SJSA1 (cell line): ENCODE measurements around the gene RCC1. TPM values are rescaled to one million over a fixed set of nuclear protein-coding genes. Genes with fewer than 3 reads are reported as not detected.
"Not testable (repeated sequence)": the region's sequence is repeated elsewhere in the genome, so short reads cannot be mapped to it uniquely, and the experiment has no call there.

Source experiments
- DNase-seq, 2 experiments: peaks; one replicate each; pipeline ENCODE4 v3.0.0-alpha.2; 2015 to 2020; ENCODE audit warnings: low spot score in 2 of 2, low read depth in 1 of 2
- H3K27ac ChIP-seq: fragments of 250-450 bp; sonication (Bioruptor Pico); 2 replicates; pipeline ENCODE4 v1.5.1; 2020; ENCODE audit warnings: mild to moderate bottlenecking, moderate library complexity
- H3K27me3 ChIP-seq: fragments of 250-450 bp; sonication (Bioruptor Pico); replicated peaks from 2 replicates; pipeline ENCODE4 v1.5.1; 2020; ENCODE audit warnings: mild to moderate bottlenecking, moderate library complexity
- H3K36me3 ChIP-seq: fragments of 250-450 bp; sonication (Bioruptor Pico); 2 replicates; pipeline ENCODE4 v1.5.1; 2020; ENCODE audit warnings: mild to moderate bottlenecking
- H3K4me1 ChIP-seq: fragments of 250-450 bp; sonication (Bioruptor Pico); replicated peaks from 2 replicates; pipeline ENCODE4 v1.6.1; 2021; ENCODE audit warnings: mild to moderate bottlenecking
- H3K4me3 ChIP-seq: fragments of 250-450 bp; sonication (Bioruptor Pico); 2 replicates; pipeline ENCODE4 v1.5.1; 2020; ENCODE audit warnings: mild to moderate bottlenecking
- H3K9me3 ChIP-seq: fragments of 250-450 bp; sonication (Bioruptor Pico); replicated peaks from 2 replicates; pipeline ENCODE4 v1.5.1; 2020; ENCODE audit warnings: mild to moderate bottlenecking
- total RNA-seq: library from RNA; depleted of rRNA; stranded (reverse); fragments of >200 nt; shearing (Covaris generic); gene quantifications from 2 replicates; pipeline ENCODE4 v1.2.3, GENCODE V29; 2014

The RCC1 gene
- total RNA-seq, 1 experiment from 2014 or later, result 52.7 TPM

- peaks cover 56% of the 10 kb centered on the region for H3K36me3 ChIP-seq
- H3K9me3 ChIP-seq, result no peaks in the 10 kb centered on the region; the same call in 1 of the 2 replicates
- peak overlapping the region; percentile 88 for H3K27ac ChIP-seq
- H3K4me1 ChIP-seq, result peaks cover 24% of the 10 kb centered on the region
- H3K27me3 ChIP-seq, result peaks cover 12% of the 10 kb centered on the region
- DNase-seq, result no peak
- H3K4me3 ChIP-seq, result peak overlapping the region; percentile 92
These were observed 13.0 kb downstream of the RCC1 start for GRCh38 chr1:28518745-28519341.

- Histone ChIP-seq H3K4me1 (peaks cover 24% of the 10 kb centered on the region), H3K4me3 (no peak overlapping the region), H3K27ac (no peak overlapping the region), H3K9me3 (no peaks in the 10 kb centered on the region; the same call in 1 of the 2 replicates), H3K27me3 (peaks cover 9% of the 10 kb centered on the region; the same call in 1 of the 2 replicates), H3K36me3 (peaks cover 50% of the 10 kb centered on the region)
- DNase-seq, result no peak
These were observed 14.3 kb downstream of the RCC1 start for GRCh38 chr1:28519946-28520725.

GRCh38 chr1:28520796-28521195 lies 15.0 kb downstream of the RCC1 start:
- not testable (repeated sequence) for DNase-seq, H3K4me3 ChIP-seq, H3K27ac ChIP-seq, H3K9me3 ChIP-seq, H3K27me3 ChIP-seq
- peaks cover 45% of the 10 kb centered on the region for H3K36me3 ChIP-seq
- H3K4me1 ChIP-seq, result peaks cover 21% of the 10 kb centered on the region

- Histone ChIP-seq H3K4me3 (no peak overlapping the region), H3K36me3 (peaks cover 48% of the 10 kb centered on the region), H3K4me1 (peaks cover 25% of the 10 kb centered on the region), H3K9me3 (no peaks in the 10 kb centered on the region), H3K27ac (no peak overlapping the region), H3K27me3 (no peaks in the 10 kb centered on the region)
- no peak for DNase-seq
These were observed 15.8 kb downstream of the RCC1 start for GRCh38 chr1:28521502-28522164.

GRCh38 chr1:28522537-28522936 lies 16.7 kb downstream of the RCC1 start:
- not testable (repeated sequence) for DNase-seq, H3K27ac ChIP-seq, H3K9me3 ChIP-seq, H3K4me3 ChIP-seq, H3K27me3 ChIP-seq
- Histone ChIP-seq H3K36me3 (peaks cover 52% of the 10 kb centered on the region), H3K4me1 (peaks cover 26% of the 10 kb centered on the region)

GRCh38 chr1:28525002-28525642 lies 19.3 kb downstream of the RCC1 start:
- not testable (repeated sequence) for H3K4me3 ChIP-seq, H3K27me3 ChIP-seq, H3K27ac ChIP-seq, H3K9me3 ChIP-seq, DNase-seq
- Histone ChIP-seq H3K4me1 (peaks cover 13% of the 10 kb centered on the region), H3K36me3 (peaks cover 46% of the 10 kb centered on the region)

GRCh38 chr1:28526886-28527285 lies 21.0 kb downstream of the RCC1 start:
- Histone ChIP-seq H3K4me1 (peaks cover 13% of the 10 kb centered on the region), H3K27ac (peak overlapping the region; percentile 12; the same call in 1 of the 2 replicates), H3K4me3 (no peak overlapping the region), H3K9me3 (no peaks in the 10 kb centered on the region), H3K27me3 (no peaks in the 10 kb centered on the region), H3K36me3 (peaks cover 48% of the 10 kb centered on the region)
- peak in 1 of 2 experiments; percentile 27 for DNase-seq

- peaks cover 62% of the 10 kb centered on the region for H3K36me3 ChIP-seq
- no peaks in the 10 kb centered on the region for H3K27me3 ChIP-seq
- H3K9me3 ChIP-seq, result no peaks in the 10 kb centered on the region
- no peak overlapping the region for H3K27ac ChIP-seq
- no peak for DNase-seq
- H3K4me1 ChIP-seq, result peaks cover 13% of the 10 kb centered on the region
- no peak overlapping the region for H3K4me3 ChIP-seq
These were observed 24.6 kb downstream of the RCC1 start for GRCh38 chr1:28530456-28530855.

GRCh38 chr1:28534671-28535070 lies 28.8 kb downstream of the RCC1 start:
- H3K36me3 ChIP-seq, result peaks cover 83% of the 10 kb centered on the region
- H3K27ac ChIP-seq, result no peak overlapping the region
- no peak overlapping the region for H3K4me3 ChIP-seq
- DNase-seq, result no peak
- no peaks in the 10 kb centered on the region for H3K27me3 ChIP-seq
- no peaks in the 10 kb centered on the region for H3K4me1 ChIP-seq
- no peaks in the 10 kb centered on the region for H3K9me3 ChIP-seq

GRCh38 chr1:28535180-28535579 lies 29.3 kb downstream of the RCC1 start:
- no peak for DNase-seq
- no peaks in the 10 kb centered on the region for H3K9me3 ChIP-seq
- no peaks in the 10 kb centered on the region for H3K27me3 ChIP-seq
- no peak overlapping the region for H3K4me3 ChIP-seq
- peaks cover 79% of the 10 kb centered on the region for H3K36me3 ChIP-seq
- no peaks in the 10 kb centered on the region for H3K4me1 ChIP-seq
- H3K27ac ChIP-seq, result no peak overlapping the region

GRCh38 chr1:28537457-28538199 lies 31.8 kb downstream of the RCC1 start:
- Histone ChIP-seq H3K9me3 (no peaks in the 10 kb centered on the region), H3K36me3 (peaks cover 58% of the 10 kb centered on the region), H3K27me3 (no peaks in the 10 kb centered on the region), H3K4me3 (no peak overlapping the region), H3K4me1 (no peaks in the 10 kb centered on the region), H3K27ac (no peak overlapping the region)
- no peak for DNase-seq

GRCh38 chr1:28538286-28538685 lies 32.4 kb downstream of the RCC1 start:
- H3K9me3 ChIP-seq, result no peaks in the 10 kb centered on the region

GRCh38 chr1:28540651-28541050 lies 34.8 kb downstream of the RCC1 start:
- Histone ChIP-seq H3K27me3 (no peaks in the 10 kb centered on the region), H3K4me3 (no peak overlapping the region), H3K27ac (no peak overlapping the region), H3K4me1 (no peaks in the 10 kb centered on the region), H3K9me3 (no peaks in the 10 kb centered on the region), H3K36me3 (peaks cover 34% of the 10 kb centered on the region)
- DNase-seq, result no peak

More at GRCh38 chr1:28538286-28538685, 32.4 kb downstream of the RCC1 start:
- DNase-seq, result no peak
- Histone ChIP-seq H3K27me3 (no peaks in the 10 kb centered on the region), H3K27ac (no peak overlapping the region), H3K4me1 (no peaks in the 10 kb centered on the region), H3K4me3 (no peak overlapping the region), H3K36me3 (peaks cover 52% of the 10 kb centered on the region)
